SK-N-SH (cell line): ENCODE data around the gene KCNQ5. TPM values are rescaled to one million over a fixed set of nuclear protein-coding genes. Genes with fewer than 3 reads are reported as not detected.

Source experiments
- CTCF ChIA-PET: fragments of 300-600, 350-600 bp; formaldehyde crosslinking; extraction: SDS; loops from one replicate; lab custom pipeline; 2021; lab: Yijun Ruan, JAX
- POLR2A ChIA-PET: fragments of 350-600 bp; sonication (Branson Sonifier 250); formaldehyde crosslinking; extraction: SDS; loops from one replicate; lab custom pipeline; 2020; ENCODE audit warnings: antibody characterized with exemption, inconsistent platforms; lab: Yijun Ruan, JAX
- DNase-seq: peaks from one replicate; pipeline ENCODE4 v3.0.0; 2012
- H2AFZ ChIP-seq: fragments of 200-600 bp; sonication (generic); 2 replicates; pipeline ENCODE4 v1.8.1; 2016; ENCODE audit warnings: antibody characterized with exemption, mild to moderate bottlenecking, low read depth
- H3F3A ChIP-seq: fragments of 200-600 bp; sonication (generic); replicated peaks from 2 replicates; pipeline ENCODE3; 2016; ENCODE audit warnings: antibody characterized with exemption, mild to moderate bottlenecking; ENCODE audit not compliant: insufficient read depth
- H3K27ac ChIP-seq, 2 experiments: fragments of 200-500 bp in 1 of 2; fragments of 200-600 bp in 1 of 2; sonication (Bioruptor generic) in 1 of 2; sonication (generic), shearing (Covaris generic) in 1 of 2; 2 replicates each; pipeline versions ENCODE4 v1.5.1 to v1.6.1; 2014 to 2016; ENCODE audit warnings: low read depth in 2 of 2, inconsistent platforms in 1 of 2, low read length in 1 of 2, mild to moderate bottlenecking in 1 of 2, mixed read lengths in 1 of 2
- H3K27me3 ChIP-seq: fragments of 200-600 bp; sonication (generic), shearing (Covaris generic); 2 replicates; pipeline ENCODE4 v1.6.1; 2016; ENCODE audit warnings: mixed run types; ENCODE audit not compliant: insufficient read depth
- H3K36me3 ChIP-seq, 2 experiments: fragments of 200-500 bp in 1 of 2; fragments of 200-600 bp in 1 of 2; sonication (Bioruptor generic) in 1 of 2; sonication (generic) in 1 of 2; replicated peaks in 1 of 2; 2 replicates each; pipeline versions ENCODE3 to v1.5.1; 2014 to 2016; ENCODE audit warnings: low read length in 1 of 2, mild to moderate bottlenecking in 1 of 2; ENCODE audit not compliant: insufficient read depth in 2 of 2, control insufficient read depth in 1 of 2
- H3K4me1 ChIP-seq, 2 experiments: fragments of 200-500 bp in 1 of 2; fragments of 200-600 bp in 1 of 2; sonication (Bioruptor generic) in 1 of 2; sonication (generic), shearing (Covaris generic) in 1 of 2; 2 replicates each; pipeline versions ENCODE4 v1.5.1 to v1.6.1; 2014 to 2016; ENCODE audit warnings: low read depth in 1 of 2, low read length in 1 of 2, mixed run types in 1 of 2; ENCODE audit not compliant: insufficient read depth in 2 of 2, control insufficient read depth in 1 of 2
- H3K4me2 ChIP-seq: fragments of 200-600 bp; sonication (generic), shearing (Covaris generic); 2 replicates; pipeline ENCODE4 v1.6.1; 2017; ENCODE audit warnings: mixed run types
- H3K4me3 ChIP-seq, 2 experiments: fragments of 200-500 bp in 1 of 2; fragments of 200-600 bp in 1 of 2; sonication (Bioruptor generic) in 1 of 2; sonication (generic), shearing (Covaris generic) in 1 of 2; 2 replicates each; pipeline versions ENCODE4 v1.5.1 to v1.8.1; 2014 to 2016; ENCODE audit warnings: low read depth in 2 of 2, inconsistent platforms in 1 of 2, low read length in 1 of 2, mild to moderate bottlenecking in 1 of 2, mixed read lengths in 1 of 2, moderate library complexity in 1 of 2
- H3K79me2 ChIP-seq: fragments of 200-600 bp; sonication (generic); 2 replicates; pipeline ENCODE4 v1.8.1; 2017; ENCODE audit warnings: mild to moderate bottlenecking; ENCODE audit not compliant: insufficient read depth
- H3K9ac ChIP-seq: fragments of 200-600 bp; sonication (generic); 2 replicates; pipeline ENCODE4 v1.6.1; 2017; ENCODE audit warnings: mixed run types
- H3K9me2 ChIP-seq: fragments of 200-600 bp; sonication (generic); 2 replicates; pipeline ENCODE4 v1.6.1; 2017; ENCODE audit warnings: mixed run types
- H3K9me3 ChIP-seq: fragments of 200-600 bp; sonication (generic); 2 replicates; pipeline ENCODE4 v1.6.1; 2017; ENCODE audit warnings: mixed run types, mild to moderate bottlenecking, moderate library complexity
- H4K20me1 ChIP-seq: fragments of 200-600 bp; sonication (generic); 2 replicates; pipeline ENCODE4 v1.6.1; 2017; ENCODE audit warnings: mild to moderate bottlenecking, mixed run types; ENCODE audit not compliant: insufficient read depth
- CHD2 ChIP-seq: fragments of 150-350 bp; IDR thresholded peaks from 2 replicates; pipeline ENCODE4 v1.6.1; 2018; ENCODE audit warnings: low read length; ENCODE audit not compliant: partially characterized antibody
- EZH2phosphoT487 ChIP-seq: fragments of 200-600 bp; sonication (generic); IDR thresholded peaks from 2 replicates; pipeline ENCODE4 v1.6.1; 2017; ENCODE audit warnings: low read depth, mixed run types, mild to moderate bottlenecking, antibody characterized with exemption, moderate library complexity, borderline replicate concordance
- FOXJ3 ChIP-seq: sonication (generic); formaldehyde crosslinking; IDR thresholded peaks from 2 replicates; pipeline ENCODE4 v1.5.1; 2020; ENCODE audit warnings: mild to moderate bottlenecking, missing genetic modification reagents
- GABPA ChIP-seq: IDR thresholded peaks from 2 replicates; pipeline ENCODE4 v1.4.0; 2012; ENCODE audit warnings: low read depth, mild to moderate bottlenecking
- IRF3 ChIP-seq: fragments of 150-350 bp; IDR thresholded peaks from 2 replicates; pipeline ENCODE4 v1.6.1; 2016; ENCODE audit warnings: mild to moderate bottlenecking, low read depth, low read length
- NFIC ChIP-seq: IDR thresholded peaks from 2 replicates; pipeline ENCODE4 v1.4.0; 2012; ENCODE audit warnings: borderline replicate concordance
- PBX3 ChIP-seq: IDR thresholded peaks from 2 replicates; pipeline ENCODE4; 2012
- RCOR1 ChIP-seq: fragments of 150-350 bp; IDR thresholded peaks from 2 replicates; pipeline ENCODE4 v1.6.1; 2017; ENCODE audit warnings: antibody characterized with exemption, low read length
- REST ChIP-seq: IDR thresholded peaks from 2 replicates; pipeline ENCODE4 v1.6.1; 2012; ENCODE audit warnings: mild to moderate bottlenecking, low read depth, low read length, moderate library complexity
- RFX5 ChIP-seq: IDR thresholded peaks from 2 replicates; pipeline ENCODE4 v1.6.1; 2012; ENCODE audit warnings: mild to moderate bottlenecking, improper control_type of control experiment, low read length
- SMC3 ChIP-seq: IDR thresholded peaks from 2 replicates; pipeline ENCODE4 v1.6.1; 2012; ENCODE audit warnings: low read depth, low read length, improper control_type of control experiment
- TCF12 ChIP-seq: IDR thresholded peaks from 2 replicates; pipeline ENCODE4 v1.4.0; 2012
- TEAD4 ChIP-seq: IDR thresholded peaks from 2 replicates; pipeline ENCODE4 v1.4.0; 2012; ENCODE audit warnings: mild to moderate bottlenecking, borderline replicate concordance; ENCODE audit not compliant: insufficient read depth
- USF2 ChIP-seq: fragments of 150-350 bp; IDR thresholded peaks from 2 replicates; pipeline ENCODE4 v1.6.1; 2017; ENCODE audit warnings: antibody characterized with exemption, low read length, low read depth, borderline replicate concordance
- ZBTB33 ChIP-seq: IDR thresholded peaks from 2 replicates; pipeline ENCODE4 v1.4.0; 2012; ENCODE audit warnings: low read depth, borderline replicate concordance
- WGBS: methylation state at CpG from one replicate; pipeline ENCODE4 v1.1.6; 2017; ENCODE audit warnings: low lambda C conversion rate; 5-methylcytosine and 5-hydroxymethylcytosine counted together
- polyA plus RNA-seq, 3 experiments: library from polyadenylated mRNA; depleted of rRNA; stranded (reverse); fragments of >200 nt; gene quantifications; 2 replicates each; pipeline ENCODE4 v1.2.3, GENCODE V29; 2012

The KCNQ5 gene
- polyA plus RNA-seq, 1 of the 3 experiments (the other 2 are of a cell fraction) = 3.2 TPM

- no peak for TF ChIP-seq PBX3
- TF ChIP-seq EZH2phosphoT487 = no peak
- no peak for TF ChIP-seq ZBTB33
- no peak for TF ChIP-seq GABPA
Observed at GRCh38 chr6:72946774-72947173, 324.9 kb downstream of the KCNQ5 start (continued).

GRCh38 chr6:72947534-72947933 lies 325.7 kb downstream of the KCNQ5 start:
- 67% methylated on average over 1 of the region's 1 CpG for WGBS
- Histone ChIP-seq H3K4me1 (peaks cover 0 to 13% of the 10 kb centered on the region in 2 experiments; a peak in 2 of 4 replicates), H3K36me3 (no peaks in the 10 kb centered on the region), H3F3A (peaks cover 19% of the 10 kb centered on the region), H3K4me2 (no peak overlapping the region), H3K9ac (no peak overlapping the region), H3K27me3 (no peaks in the 10 kb centered on the region), H3K27ac (no peak overlapping the region), H2AFZ (no peak overlapping the region), H4K20me1 (no peaks in the 10 kb centered on the region), H3K4me3 (no peak overlapping the region), H3K9me3 (no peaks in the 10 kb centered on the region), H3K79me2 (peaks cover 9% of the 10 kb centered on the region), H3K9me2 (no peaks in the 10 kb centered on the region)
- TF ChIP-seq USF2 (no peak), CHD2 (no peak), RFX5 (no peak), REST (no peak), ZBTB33 (no peak), NFIC (no peak), TEAD4 (no peak), PBX3 (no peak), RCOR1 (no peak), FOXJ3 (CRISPR knock-in tag) (no peak), IRF3 (no peak), SMC3 (no peak), TCF12 (no peak)
- CTCF ChIA-PET = no interaction called here
- POLR2A ChIA-PET = no interaction called here
- no peak for DNase-seq
